Endodermal cell (in vitro differentiated cells): ENCODE data around the gene CIT. TPM values are rescaled to one million over a fixed set of nuclear protein-coding genes. Genes with fewer than 3 reads are reported as not detected.
A peak's percentile ranks its signal among the peaks of the same experiment; 100 is the strongest.

Experiments
- DNase-seq: peaks from one replicate; pipeline ENCODE4 v3.0.0-alpha.2; 2017
- H3K27ac ChIP-seq: 2 replicates; pipeline ENCODE4 v1.5.1; 2013; ENCODE audit warnings: mild to moderate bottlenecking, low read depth, low read length, moderate library complexity
- H3K27me3 ChIP-seq: 2 replicates; pipeline ENCODE4 v1.6.1; 2013; ENCODE audit warnings: mild to moderate bottlenecking, low read length, moderate library complexity; ENCODE audit not compliant: insufficient read depth, control insufficient read depth, poor library complexity, severe bottlenecking
- H3K36me3 ChIP-seq: 2 replicates; pipeline ENCODE4 v1.7.0; 2013; ENCODE audit warnings: mild to moderate bottlenecking, low read length, moderate library complexity; ENCODE audit not compliant: control insufficient read depth, insufficient read depth
- H3K4me1 ChIP-seq: one replicate; pipeline ENCODE4 v1.7.0; 2013; ENCODE audit warnings: low read length; ENCODE audit not compliant: control insufficient read depth, insufficient read depth
- H3K4me3 ChIP-seq: 2 replicates; pipeline ENCODE4 v1.5.1; 2013; ENCODE audit warnings: mild to moderate bottlenecking, low read length, moderate library complexity
- H3K9ac ChIP-seq: 2 replicates; pipeline ENCODE4 v1.6.1; 2013; ENCODE audit warnings: mild to moderate bottlenecking, low read length, moderate library complexity; ENCODE audit not compliant: poor library complexity, severe bottlenecking; ENCODE audit errors: extremely low read depth
- H3K9me3 ChIP-seq: 2 replicates; pipeline ENCODE4 v1.6.1; 2013; ENCODE audit warnings: mild to moderate bottlenecking, low read length, moderate library complexity; ENCODE audit not compliant: control insufficient read depth
- H3K27ac Mint-ChIP-seq: 2 replicates; pipeline ENCODE4 v1.8.0; 2020; ENCODE audit warnings: mixed read lengths
- H3K27me3 Mint-ChIP-seq: 2 replicates; pipeline ENCODE4 v1.8.0; 2021; ENCODE audit warnings: mild to moderate bottlenecking, mixed read lengths; ENCODE audit not compliant: insufficient read depth
- H3K36me3 Mint-ChIP-seq: 2 replicates; pipeline ENCODE4 v1.8.0; 2020; ENCODE audit warnings: low read depth, mixed read lengths
- H3K4me1 Mint-ChIP-seq: 2 replicates; pipeline ENCODE4 v1.8.0; 2020; ENCODE audit warnings: mixed read lengths
- H3K4me3 Mint-ChIP-seq: 2 replicates; pipeline ENCODE4 v1.8.0; 2020; ENCODE audit warnings: mild to moderate bottlenecking, moderate library complexity, mixed read lengths
- H3K9me3 Mint-ChIP-seq: 2 replicates; pipeline ENCODE4 v1.8.0; 2020; ENCODE audit warnings: mild to moderate bottlenecking, mixed read lengths
- CTCF ChIP-seq: fragments of 200-600 bp; sonication (generic); conservative IDR thresholded peaks from 2 replicates; pipeline ENCODE4 v1.5.0; 2021; ENCODE audit warnings: antibody characterized with exemption, mild to moderate bottlenecking
- WGBS, 2 experiments: methylation state at CpG; one replicate each; pipeline versions ENCODE4 v1.1.5 to v1.1.7; 2013; ENCODE audit warnings: missing lambda C conversion rate in 2 of 2, mixed read lengths in 1 of 2; ENCODE audit not compliant: insufficient coverage in 1 of 2, insufficient read length in 1 of 2; 5-methylcytosine and 5-hydroxymethylcytosine counted together
- total RNA-seq, 2 donors: library from RNA; stranded (reverse); fragmentation: NEBNext Ultra II Directional in 1 of 2; extraction: Animal tissue kit (Norgen Biotek cat#: 25700) in 1 of 2; gene quantifications; 2 replicates in 1 of 2; 3 replicates in 1 of 2; pipeline ENCODE4 v1.2.1, GENCODE V29; 2021

The CIT gene
- total RNA-seq, 2 donors from 2014 or later = 57.3 to 79.1 TPM

GRCh38 chr12:119696943-119697342 lies 180.2 kb downstream of the CIT start:
- no peak for TF ChIP-seq CTCF
- H3K27ac Mint-ChIP-seq = peak overlapping the region; percentile 36
- DNase-seq = peak; percentile 60
- Histone ChIP-seq H3K36me3 (peaks cover 40% of the 10 kb centered on the region), H3K9ac (no peak overlapping the region), H3K4me3 (no peak overlapping the region), H3K27ac (no peak overlapping the region), H3K4me1 (no peaks in the 10 kb centered on the region), H3K27me3 (no peaks in the 10 kb centered on the region), H3K9me3 (no peaks in the 10 kb centered on the region)
- no peaks in the 10 kb centered on the region for H3K4me1 Mint-ChIP-seq
- no peaks in the 10 kb centered on the region for H3K9me3 Mint-ChIP-seq
- no peaks in the 10 kb centered on the region for H3K27me3 Mint-ChIP-seq
- no peak overlapping the region for H3K4me3 Mint-ChIP-seq
- H3K36me3 Mint-ChIP-seq = peaks cover 49% of the 10 kb centered on the region
- WGBS, 2 experiments = 82 to 85% methylated on average over 5 of the region's 5 CpGs

GRCh38 chr12:119695034-119695433 lies 182.1 kb downstream of the CIT start:
- Mint-ChIP-seq H3K4me3 (no peak overlapping the region), H3K36me3 (peaks cover 46% of the 10 kb centered on the region), H3K9me3 (no peaks in the 10 kb centered on the region), H3K27me3 (no peaks in the 10 kb centered on the region), H3K4me1 (no peaks in the 10 kb centered on the region), H3K27ac (no peak overlapping the region)
- Histone ChIP-seq H3K4me3 (no peak overlapping the region), H3K36me3 (peaks cover 42% of the 10 kb centered on the region), H3K9ac (no peak overlapping the region), H3K9me3 (no peaks in the 10 kb centered on the region), H3K27ac (no peak overlapping the region), H3K27me3 (no peaks in the 10 kb centered on the region), H3K4me1 (no peaks in the 10 kb centered on the region)
- TF ChIP-seq CTCF = peak; percentile 78
- 84% methylated on average over 4 of the region's 4 CpGs; no CpG with 5 or more reads in 1 of the 2 experiments for WGBS, 2 experiments
- peak; percentile 77 for DNase-seq

GRCh38 chr12:119694111-119694510 lies 183.0 kb downstream of the CIT start:
- TF ChIP-seq CTCF = no peak
- H3K27me3 Mint-ChIP-seq = no peaks in the 10 kb centered on the region

More at GRCh38 chr12:119694111-119694510, 183.0 kb downstream of the CIT start:
- Histone ChIP-seq H3K27ac (no peak overlapping the region), H3K4me1 (no peaks in the 10 kb centered on the region), H3K9me3 (no peaks in the 10 kb centered on the region), H3K9ac (no peak overlapping the region), H3K27me3 (no peaks in the 10 kb centered on the region), H3K36me3 (peaks cover 34% of the 10 kb centered on the region), H3K4me3 (no peak overlapping the region)
- Mint-ChIP-seq H3K36me3 (peaks cover 37% of the 10 kb centered on the region), H3K4me1 (no peaks in the 10 kb centered on the region), H3K4me3 (no peak overlapping the region), H3K9me3 (no peaks in the 10 kb centered on the region), H3K27ac (no peak overlapping the region)
- DNase-seq = no peak
- WGBS, 2 experiments = 97 to 100% methylated on average over 4 to 6 of the region's 6 CpGs
